ENCODE data around the gene BCL2L15.

The BCL2L15 gene

DNA sequence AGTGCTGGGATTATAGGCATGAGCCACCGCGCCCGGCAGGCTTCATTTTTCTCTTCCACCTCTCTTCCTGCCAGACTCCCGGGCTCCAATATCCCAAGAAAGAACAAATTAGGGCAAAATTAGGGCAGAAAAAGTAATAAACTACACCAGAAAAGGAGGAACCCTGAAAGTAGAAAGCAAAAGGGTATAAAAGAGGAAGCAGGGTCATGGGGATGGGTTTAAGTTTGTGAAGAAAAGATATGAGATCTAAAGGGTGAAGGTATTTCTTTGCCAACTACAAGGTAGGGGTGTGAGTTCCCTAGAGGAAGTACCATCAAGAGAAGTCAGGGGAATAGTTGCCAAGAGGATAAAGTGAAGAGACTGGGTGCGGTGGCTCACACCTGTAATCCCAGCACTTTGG lies 25.7 kb downstream of the BCL2L15 start:
- Mint-ChIP-seq H3K36me3 (ENCODE audit: low read depth) (no peaks in the 10 kb centered on the region), H3K9me3 (no peaks in the 10 kb centered on the region), H3K27me3 (ENCODE audit: low read depth, poor library complexity) (peaks cover 8% of the 10 kb centered on the region), H3K4me3 (no peak overlapping the region), H3K4me1 (no peaks in the 10 kb centered on the region), H3K27ac (no peak overlapping the region)
- TF ChIP-seq, protein P1, sequence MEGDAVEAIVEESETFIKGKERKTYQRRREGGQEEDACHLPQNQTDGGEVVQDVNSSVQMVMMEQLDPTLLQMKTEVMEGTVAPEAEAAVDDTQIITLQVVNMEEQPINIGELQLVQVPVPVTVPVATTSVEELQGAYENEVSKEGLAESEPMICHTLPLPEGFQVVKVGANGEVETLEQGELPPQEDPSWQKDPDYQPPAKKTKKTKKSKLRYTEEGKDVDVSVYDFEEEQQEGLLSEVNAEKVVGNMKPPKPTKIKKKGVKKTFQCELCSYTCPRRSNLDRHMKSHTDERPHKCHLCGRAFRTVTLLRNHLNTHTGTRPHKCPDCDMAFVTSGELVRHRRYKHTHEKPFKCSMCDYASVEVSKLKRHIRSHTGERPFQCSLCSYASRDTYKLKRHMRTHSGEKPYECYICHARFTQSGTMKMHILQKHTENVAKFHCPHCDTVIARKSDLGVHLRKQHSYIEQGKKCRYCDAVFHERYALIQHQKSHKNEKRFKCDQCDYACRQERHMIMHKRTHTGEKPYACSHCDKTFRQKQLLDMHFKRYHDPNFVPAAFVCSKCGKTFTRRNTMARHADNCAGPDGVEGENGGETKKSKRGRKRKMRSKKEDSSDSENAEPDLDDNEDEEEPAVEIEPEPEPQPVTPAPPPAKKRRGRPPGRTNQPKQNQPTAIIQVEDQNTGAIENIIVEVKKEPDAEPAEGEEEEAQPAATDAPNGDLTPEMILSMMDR (IDR thresholded peaks at IDR 0.05) = no peak
- DNase-seq = no peak

DNA sequence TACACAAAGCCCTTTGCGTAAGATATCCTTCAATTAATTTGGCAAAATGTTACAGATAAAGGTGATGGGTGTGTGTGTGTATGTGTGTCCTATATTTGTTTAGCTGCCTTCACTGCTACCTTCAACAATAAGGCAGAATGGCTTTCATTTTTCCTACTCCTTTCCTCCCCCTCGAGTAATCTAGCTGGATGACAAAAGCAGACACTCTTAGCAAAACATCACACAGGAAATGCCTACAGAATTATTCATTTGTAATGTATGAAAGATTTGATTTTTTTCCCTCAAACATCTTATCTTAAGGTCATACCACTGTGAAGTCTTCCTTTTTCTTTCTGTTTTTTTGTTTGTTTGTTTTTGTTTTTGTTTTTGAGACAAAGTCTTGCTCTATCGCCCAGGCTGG lies 26.5 kb downstream of the BCL2L15 start:
- TF ChIP-seq, protein P1 (IDR thresholded peaks at IDR 0.05) = no peak
- Mint-ChIP-seq H3K4me1 (no peaks in the 10 kb centered on the region), H3K27ac (no peak overlapping the region), H3K36me3 (ENCODE audit: low read depth) (no peaks in the 10 kb centered on the region), H3K27me3 (ENCODE audit: low read depth, poor library complexity) (peaks cover 8% of the 10 kb centered on the region), H3K9me3 (no peaks in the 10 kb centered on the region), H3K4me3 (no peak overlapping the region)
- DNase-seq = no peak

DNA sequence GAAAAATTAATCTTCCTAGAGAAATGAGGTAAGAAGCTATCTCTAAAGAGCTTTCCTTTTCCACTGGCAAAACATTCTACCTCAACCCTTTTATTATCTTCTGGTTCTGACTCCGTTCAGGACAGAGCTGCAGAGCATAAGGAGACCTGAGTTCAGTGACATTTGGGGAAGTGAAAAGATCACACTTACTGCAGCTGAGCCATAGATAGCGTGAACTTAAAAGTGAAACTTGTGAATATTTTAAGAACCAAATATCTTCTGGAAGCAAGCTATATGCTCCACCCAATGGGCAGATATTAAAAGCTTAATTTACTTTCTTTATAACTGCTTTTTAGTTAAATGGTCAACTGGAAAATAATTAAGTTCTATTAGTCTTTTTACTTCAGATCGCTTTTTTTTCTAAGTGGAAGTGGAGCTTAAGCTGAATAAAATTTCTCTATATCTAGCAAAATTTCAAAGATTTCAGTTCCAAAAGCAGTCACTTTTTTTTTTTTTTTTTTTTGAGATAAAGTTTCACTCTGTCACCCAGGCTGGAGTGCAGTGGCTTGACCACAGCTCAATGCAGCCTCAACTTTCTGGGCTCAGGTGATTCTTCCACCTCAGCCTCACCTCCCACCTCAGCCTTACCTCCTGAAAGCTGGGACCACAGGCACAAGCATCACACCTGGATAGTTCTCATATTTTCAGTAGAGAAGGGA lies 27.8 kb downstream of the BCL2L15 start:
- H3K4me1 Mint-ChIP-seq = no peaks in the 10 kb centered on the region
- TF ChIP-seq, protein P1 (IDR thresholded peaks at IDR 0.05) = no peak
- peaks cover 8% of the 10 kb centered on the region for H3K27me3 Mint-ChIP-seq (ENCODE audit: low read depth, poor library complexity)
- H3K27ac Mint-ChIP-seq = no peak overlapping the region
- DNase-seq = no peak
- no peaks in the 10 kb centered on the region for H3K9me3 Mint-ChIP-seq
- H3K4me3 Mint-ChIP-seq = no peak overlapping the region
- no peaks in the 10 kb centered on the region for H3K36me3 Mint-ChIP-seq (ENCODE audit: low read depth)

DNA sequence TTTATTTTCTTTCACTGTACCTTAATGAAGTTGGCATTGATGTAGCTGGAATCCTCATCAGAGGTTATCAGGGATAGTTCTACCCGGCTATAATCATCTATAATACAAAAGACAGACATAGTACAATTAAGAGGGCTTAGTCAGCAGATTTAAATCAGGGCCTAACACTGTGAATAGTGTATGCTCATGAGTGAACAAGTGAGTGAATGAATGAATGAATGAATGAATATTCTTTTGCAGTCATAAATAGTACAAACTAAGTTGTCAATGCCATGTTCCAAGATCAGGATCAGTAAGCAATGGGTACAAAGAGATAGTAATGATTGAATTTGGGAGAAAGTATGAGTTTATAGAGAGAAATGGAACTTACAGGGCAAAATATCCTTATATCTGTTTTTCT lies 28.4 kb downstream of the BCL2L15 start:
- H3K9me3 Mint-ChIP-seq = no peaks in the 10 kb centered on the region
- no peak for DNase-seq
- no peak overlapping the region for H3K27ac Mint-ChIP-seq
- H3K27me3 Mint-ChIP-seq (ENCODE audit: low read depth, poor library complexity) = peaks cover 5% of the 10 kb centered on the region
- H3K36me3 Mint-ChIP-seq (ENCODE audit: low read depth) = no peaks in the 10 kb centered on the region
- TF ChIP-seq, protein P1 (IDR thresholded peaks at IDR 0.05) = no peak
- H3K4me1 Mint-ChIP-seq = no peaks in the 10 kb centered on the region
- H3K4me3 Mint-ChIP-seq = no peak overlapping the region

DNA sequence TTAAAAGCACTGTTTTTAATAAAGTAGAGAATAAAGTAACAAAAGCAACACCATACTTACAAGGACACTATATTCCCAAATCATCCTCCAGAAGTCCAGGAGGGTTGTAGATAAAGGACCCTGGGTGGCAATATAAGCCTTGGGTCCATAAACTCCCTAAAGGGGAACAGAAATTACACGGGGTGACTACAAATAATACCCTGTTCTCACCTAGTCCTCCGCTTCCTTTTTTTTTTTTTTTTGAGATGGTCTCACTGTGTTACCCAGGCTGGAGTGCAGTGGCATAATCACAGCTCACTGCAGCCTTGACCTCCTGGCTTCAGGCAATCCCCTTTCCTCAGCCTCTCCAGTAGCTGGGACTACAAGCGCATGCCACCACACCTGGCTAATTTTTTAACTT lies 29.0 kb downstream of the BCL2L15 start:
- Mint-ChIP-seq H3K9me3 (no peaks in the 10 kb centered on the region), H3K36me3 (ENCODE audit: low read depth) (no peaks in the 10 kb centered on the region), H3K27me3 (ENCODE audit: low read depth, poor library complexity) (peaks cover 3% of the 10 kb centered on the region), H3K27ac (no peak overlapping the region), H3K4me3 (no peak overlapping the region), H3K4me1 (no peaks in the 10 kb centered on the region)
- TF ChIP-seq, protein P1 (IDR thresholded peaks at IDR 0.05) = no peak
- no peak for DNase-seq

DNA sequence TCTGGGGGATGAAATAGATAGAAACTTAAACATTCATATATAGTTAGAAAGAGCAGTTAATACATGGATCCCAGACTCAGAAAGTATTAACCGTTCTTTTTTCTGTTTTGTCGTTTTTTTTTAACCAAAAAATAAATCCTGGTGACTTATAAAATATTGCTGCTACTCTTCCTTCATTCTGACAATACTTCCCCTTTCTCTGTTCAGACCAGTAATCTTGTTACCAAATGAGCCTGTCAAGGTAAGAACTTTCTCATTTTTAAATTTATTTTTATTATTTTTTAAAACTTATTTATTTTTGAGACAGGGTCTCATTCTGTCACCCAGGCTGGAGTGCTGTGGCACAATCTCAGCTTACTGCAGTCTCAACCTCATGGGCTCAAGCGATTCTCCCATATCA lies 29.6 kb downstream of the BCL2L15 start:
- no peak for DNase-seq
- no peaks in the 10 kb centered on the region for H3K9me3 Mint-ChIP-seq
- H3K4me1 Mint-ChIP-seq = no peaks in the 10 kb centered on the region
- no peak overlapping the region for H3K4me3 Mint-ChIP-seq
- H3K27ac Mint-ChIP-seq = no peak overlapping the region
- H3K27me3 Mint-ChIP-seq (ENCODE audit: low read depth, poor library complexity) = peaks cover 3% of the 10 kb centered on the region
- TF ChIP-seq, protein P1 (IDR thresholded peaks at IDR 0.05) = no peak
- no peaks in the 10 kb centered on the region for H3K36me3 Mint-ChIP-seq (ENCODE audit: low read depth)
